Spinal cord (tissue), 10 donors: ENCODE results near the gene PARP12. TPM values are rescaled to one million over a fixed set of nuclear protein-coding genes. Genes with fewer than 3 reads are reported as not detected.

Experiments used
- DNase-seq, 6 donors: peaks; one replicate each; pipeline versions ENCODE4 v3.0.0 to v3.0.0-alpha.2; 2013 to 2015; ENCODE audit warnings: low spot score in 6 of 6, low read depth in 4 of 6
- H3K27ac ChIP-seq: one replicate; pipeline ENCODE4 v1.5.1; 2013; ENCODE audit warnings: low read depth, low read length, control low read depth
- H3K27me3 ChIP-seq: one replicate; pipeline ENCODE4 v1.6.1; 2013; ENCODE audit warnings: low read length; ENCODE audit not compliant: control insufficient read depth, insufficient read depth
- H3K36me3 ChIP-seq: one replicate; pipeline ENCODE4 v1.6.1; 2013; ENCODE audit warnings: low read length; ENCODE audit not compliant: control insufficient read depth, insufficient read depth
- H3K4me1 ChIP-seq: one replicate; pipeline ENCODE4 v1.6.1; 2013; ENCODE audit warnings: low read length; ENCODE audit not compliant: control insufficient read depth, insufficient read depth
- H3K4me3 ChIP-seq: one replicate; pipeline ENCODE4 v1.5.1; 2013; ENCODE audit warnings: low read depth, low read length, control low read depth
- H3K9me3 ChIP-seq: one replicate; pipeline ENCODE4 v1.6.1; 2013; ENCODE audit warnings: low read length; ENCODE audit not compliant: control insufficient read depth, insufficient read depth
- whole genome bisulfite sequencing: methylation state at CpG from one replicate; pipeline ENCODE4 v1.1.5; 2013; ENCODE audit warnings: missing lambda C conversion rate; ENCODE audit not compliant: insufficient coverage; 5-methylcytosine and 5-hydroxymethylcytosine counted together
- polyA plus RNA-seq, 2 donors: library from polyadenylated mRNA; unstranded; fragments of 120-200 nt; gene quantifications; one replicate each; pipeline ENCODE4 v1.2.1, GENCODE V29; 2013; ENCODE audit not compliant: insufficient read length in 2 of 2
- total RNA-seq, 2 donors: library from RNA; depleted of rRNA in 1 of 2; stranded (reverse); fragments of 120-200 nt in 1 of 2; fragments of >200 nt in 1 of 2; gene quantifications; one replicate each; pipeline versions ENCODE4 v1.2.3 to v1.2.4, GENCODE V29; 2013 to 2014
- donor health status: healthy.

The PARP12 gene
- total and polyA plus RNA-seq, 4 donors = 10.5 to 18.6 (median 16.9) TPM

DNA sequence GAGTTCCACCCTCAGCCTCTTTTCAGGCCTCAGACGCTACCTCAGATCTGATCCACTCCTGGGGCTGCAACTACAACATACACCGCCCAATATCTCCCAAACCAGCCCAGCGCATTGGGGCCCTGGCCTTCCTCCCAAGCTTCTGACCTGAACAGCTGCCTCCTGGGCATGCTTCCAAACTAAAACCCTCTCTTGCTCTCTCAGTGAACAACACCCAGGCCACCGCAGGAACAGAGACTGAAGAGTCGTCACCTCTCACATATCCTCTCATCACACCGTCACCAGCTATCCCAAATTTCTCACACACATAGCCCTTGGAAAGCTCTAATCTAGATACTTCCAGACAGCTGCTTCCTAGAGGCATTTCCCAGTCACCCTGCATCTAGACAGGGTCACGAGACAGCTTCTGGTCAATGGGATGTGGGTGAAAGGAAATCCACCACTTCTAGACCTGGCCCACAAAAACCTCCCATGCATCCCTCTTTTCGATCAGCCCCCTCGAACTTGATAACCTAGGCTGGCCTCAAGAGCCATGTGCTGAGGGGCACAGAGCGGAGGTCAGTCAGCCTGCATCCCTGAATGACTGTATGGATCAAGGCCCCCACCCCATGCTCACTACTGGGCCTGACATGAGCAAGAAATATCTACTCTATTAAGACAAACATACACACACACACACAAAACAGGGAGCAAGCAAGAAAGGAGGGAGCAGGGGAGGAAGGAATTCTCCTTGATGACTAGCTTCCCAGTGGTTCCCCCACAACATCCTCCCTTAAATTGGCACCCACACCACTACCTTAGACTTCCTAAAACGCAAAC lies 1.8 kb downstream of the PARP12 start:
- Histone ChIP-seq H3K9me3 (peaks cover 1% of the 10 kb centered on the region), H3K4me1 (peaks cover 8% of the 10 kb centered on the region), H3K4me3 (no peak overlapping the region), H3K36me3 (no peaks in the 10 kb centered on the region), H3K27me3 (peaks cover 8% of the 10 kb centered on the region), H3K27ac (no peak overlapping the region)
- DNase-seq = peak in 1 of 6 donors; percentile 25
- 78% methylated on average over 10 of the region's 11 CpGs for WGBS

DNA sequence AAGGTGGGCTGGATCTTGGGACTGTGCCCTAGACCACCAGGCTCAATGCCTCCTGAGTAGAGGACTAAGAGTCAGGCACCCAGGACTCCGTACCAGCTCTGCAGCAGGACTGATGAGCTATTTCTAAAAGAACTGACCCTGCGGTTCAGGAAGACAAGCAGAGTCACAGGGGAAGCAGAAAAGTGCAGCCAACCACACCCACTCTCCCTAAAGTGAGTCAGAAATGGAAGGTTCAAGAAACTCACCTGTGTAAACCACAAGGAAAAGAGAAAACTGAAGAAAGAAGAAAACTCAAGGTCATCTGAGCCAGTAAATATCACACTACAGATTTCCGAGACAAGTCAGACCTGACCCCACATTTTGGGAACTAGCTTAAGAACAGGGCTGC lies 2.5 kb downstream of the PARP12 start:
- Histone ChIP-seq H3K27me3 (peaks cover 8% of the 10 kb centered on the region), H3K27ac (no peak overlapping the region), H3K4me1 (peaks cover 8% of the 10 kb centered on the region), H3K36me3 (no peaks in the 10 kb centered on the region), H3K4me3 (no peak overlapping the region), H3K9me3 (no peaks in the 10 kb centered on the region)
- DNase-seq = no peak
- WGBS = 87% methylated on average over 3 of the region's 3 CpGs

DNA sequence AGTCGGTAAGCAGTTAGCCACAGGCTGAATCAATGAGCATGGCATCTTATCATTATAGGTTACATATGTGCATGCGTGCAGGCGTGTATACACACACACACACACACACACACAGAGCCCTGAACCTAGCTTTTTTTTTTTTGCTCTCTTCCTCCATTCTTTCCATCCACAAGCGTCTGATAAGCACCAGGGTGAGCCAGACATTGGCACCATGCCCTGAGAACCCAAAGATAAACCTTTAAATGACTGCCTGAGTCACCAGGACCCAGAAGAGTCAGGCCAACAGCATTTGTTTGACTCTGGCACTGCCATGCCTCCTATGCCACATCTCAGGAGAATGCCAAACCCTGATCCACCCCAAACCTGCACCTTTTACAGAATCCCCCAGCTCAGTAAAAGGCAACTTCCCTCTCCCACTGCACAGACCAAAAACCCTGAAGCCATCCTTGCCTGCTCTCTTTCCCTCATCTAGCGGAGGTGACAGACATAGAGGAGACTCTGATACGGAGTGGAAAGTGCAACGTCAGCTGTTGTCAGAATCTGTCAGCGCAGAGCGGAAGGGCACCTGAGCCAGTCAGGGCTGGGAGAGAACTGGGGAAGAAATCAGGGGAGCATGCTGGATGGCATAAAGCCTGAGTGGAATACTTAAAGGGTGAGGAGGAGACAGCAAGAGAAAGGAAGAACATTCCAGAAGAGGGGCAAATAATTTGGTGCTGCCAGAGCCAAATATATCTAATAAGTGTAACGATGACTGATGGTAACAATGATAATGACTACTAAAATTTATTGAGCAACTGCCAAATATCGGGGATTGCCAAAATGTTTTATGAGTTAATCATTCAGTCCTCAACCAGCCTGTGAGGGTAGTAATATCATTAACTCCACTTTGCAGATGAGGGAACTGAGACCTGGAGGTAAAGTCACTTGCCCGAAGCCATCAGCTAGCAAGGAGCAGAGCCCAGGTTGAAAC lies 3.2 kb downstream of the PARP12 start:
- Histone ChIP-seq H3K27ac (no peak overlapping the region), H3K36me3 (no peaks in the 10 kb centered on the region), H3K4me1 (peaks cover 8% of the 10 kb centered on the region), H3K27me3 (peaks cover 8% of the 10 kb centered on the region), H3K9me3 (no peaks in the 10 kb centered on the region), H3K4me3 (no peak overlapping the region)
- DNase-seq = no peak
- 82% methylated on average over 8 of the region's 12 CpGs for WGBS

DNA sequence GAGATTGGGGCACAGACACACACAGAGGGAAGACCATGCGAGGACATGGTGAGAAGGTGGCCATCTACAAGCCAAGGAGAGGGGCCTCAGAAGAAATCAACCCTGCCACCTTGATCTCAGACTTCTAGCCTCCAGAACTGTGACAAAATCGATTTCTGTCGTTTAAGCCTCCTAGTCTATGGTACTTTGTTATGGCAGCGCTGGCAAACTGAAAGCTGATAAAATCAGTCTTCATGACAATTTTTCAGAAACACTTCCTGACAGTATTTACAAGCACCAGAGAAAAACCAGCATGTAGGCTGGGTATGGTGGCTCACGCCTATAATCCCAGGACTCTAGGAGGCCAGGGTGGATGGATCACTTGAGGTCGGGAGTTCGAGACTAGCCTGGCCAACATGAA lies 4.2 kb downstream of the PARP12 start:
- DNase-seq = no peak
- peaks cover 6% of the 10 kb centered on the region for H3K27me3 ChIP-seq
- H3K4me1 ChIP-seq = peaks cover 8% of the 10 kb centered on the region
- no peaks in the 10 kb centered on the region for H3K9me3 ChIP-seq
- 92% methylated on average over 2 of the region's 7 CpGs for WGBS
- no peaks in the 10 kb centered on the region for H3K36me3 ChIP-seq
- no peak overlapping the region for H3K4me3 ChIP-seq
- no peak overlapping the region for H3K27ac ChIP-seq

DNA sequence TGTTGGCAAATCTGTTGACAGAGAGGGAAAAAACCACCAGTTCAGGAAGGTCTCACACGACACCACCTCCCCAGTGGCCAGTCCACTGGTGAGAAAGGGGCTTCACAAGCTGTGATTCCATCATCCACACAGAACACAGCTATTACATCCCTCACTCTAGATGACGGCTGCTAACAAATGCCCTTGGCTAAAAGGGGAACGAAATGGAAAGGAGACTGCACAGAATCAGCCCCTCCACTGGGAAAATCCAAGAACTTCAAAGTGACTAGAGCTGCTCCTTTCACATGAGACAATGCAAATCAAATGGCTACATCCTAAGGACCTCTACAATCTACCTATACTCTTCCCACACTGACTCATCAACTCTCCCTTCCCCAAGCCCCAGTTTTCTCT lies 5.6 kb downstream of the PARP12 start:
- H3K27me3 ChIP-seq = no peaks in the 10 kb centered on the region
- no peaks in the 10 kb centered on the region for H3K9me3 ChIP-seq
- 93% methylated on average over 3 of the region's 3 CpGs for WGBS
- peaks cover 6% of the 10 kb centered on the region for H3K4me1 ChIP-seq
- DNase-seq = no peak
- H3K36me3 ChIP-seq = no peaks in the 10 kb centered on the region
- H3K4me3 ChIP-seq = no peak overlapping the region
- no peak overlapping the region for H3K27ac ChIP-seq

DNA sequence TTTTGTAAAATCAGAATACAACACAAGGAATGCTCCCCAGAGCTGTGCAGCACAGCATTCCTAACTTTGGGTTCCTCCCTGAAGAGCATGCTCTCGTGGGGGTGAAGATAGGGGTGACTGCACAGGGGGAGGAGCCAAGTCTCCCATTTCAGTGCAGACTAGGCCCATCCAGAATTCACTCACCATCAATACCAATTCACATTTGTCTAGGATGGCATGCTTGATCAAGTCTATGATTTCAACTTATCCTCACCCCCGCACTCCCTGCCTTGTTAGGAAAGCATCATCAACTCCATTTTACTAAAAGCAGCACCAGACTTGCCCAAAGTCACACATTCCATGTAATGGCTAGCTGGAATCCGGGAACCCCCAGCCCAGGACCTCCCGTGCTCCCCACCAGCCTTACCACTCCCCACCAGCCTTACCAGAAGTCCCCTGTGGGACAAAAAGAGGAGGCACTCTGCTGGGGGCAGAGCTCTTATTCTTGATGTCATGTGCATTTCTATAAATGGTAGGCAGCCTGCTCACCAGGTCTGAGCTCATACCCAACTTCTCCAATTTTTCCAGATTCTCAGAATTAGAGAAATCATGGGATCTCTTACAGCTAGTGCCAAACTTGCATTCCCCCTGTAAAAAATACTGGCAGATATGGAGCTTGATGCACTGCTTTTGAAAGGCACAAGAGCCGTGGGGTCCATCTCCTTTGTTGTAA lies 6.2 kb downstream of the PARP12 start:
- H3K4me3 ChIP-seq = no peak overlapping the region
- no peaks in the 10 kb centered on the region for H3K27me3 ChIP-seq
- no peak overlapping the region for H3K27ac ChIP-seq
- H3K36me3 ChIP-seq = no peaks in the 10 kb centered on the region
- 94% methylated on average over 3 of the region's 5 CpGs for WGBS
- no peak for DNase-seq
- H3K4me1 ChIP-seq = peaks cover under 1% of the 10 kb centered on the region
- H3K9me3 ChIP-seq = no peaks in the 10 kb centered on the region

DNA sequence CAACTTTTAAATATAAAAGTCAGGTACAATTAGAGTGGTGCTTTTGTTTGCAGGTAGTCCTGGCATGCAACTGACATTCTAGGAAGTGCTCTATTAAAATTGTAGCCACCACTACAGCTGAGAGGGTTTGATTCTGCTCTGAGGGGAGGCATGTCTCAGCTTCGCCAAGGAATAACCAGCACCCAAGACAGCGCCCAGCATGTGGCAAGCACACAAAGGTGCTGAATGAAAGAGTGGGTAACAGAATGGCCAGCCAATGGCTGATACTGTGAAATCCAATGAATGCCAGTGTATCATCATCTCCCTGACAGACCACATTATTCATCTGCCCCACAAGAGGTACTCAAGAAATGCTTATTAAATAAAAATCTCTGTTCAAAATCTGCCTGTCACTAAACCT lies 6.9 kb downstream of the PARP12 start:
- no peaks in the 10 kb centered on the region for H3K4me1 ChIP-seq
- H3K9me3 ChIP-seq = no peaks in the 10 kb centered on the region
- H3K27me3 ChIP-seq = no peaks in the 10 kb centered on the region
- 100% methylated on average over 2 of the region's 2 CpGs for WGBS
- no peak overlapping the region for H3K27ac ChIP-seq
- DNase-seq = no peak
- H3K4me3 ChIP-seq = no peak overlapping the region
- no peaks in the 10 kb centered on the region for H3K36me3 ChIP-seq

DNA sequence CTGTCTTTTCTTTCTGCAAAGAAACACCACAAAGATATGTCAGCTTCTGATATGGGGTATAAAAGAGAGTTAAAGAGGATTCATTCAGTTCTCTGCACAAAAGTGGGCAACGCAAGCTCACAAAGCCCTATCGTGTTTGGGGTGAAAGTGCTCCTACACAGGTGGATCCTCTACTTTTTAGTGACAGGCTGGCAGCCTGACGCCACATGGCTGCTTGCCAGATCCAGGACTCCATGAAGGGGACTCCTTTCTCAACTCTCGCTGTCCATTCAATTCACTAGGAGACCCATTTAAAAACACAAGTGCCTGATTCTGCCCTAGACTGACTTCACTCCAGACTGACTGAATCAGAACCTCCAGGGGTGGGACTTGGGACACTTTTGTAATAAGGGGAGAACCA lies 8.0 kb downstream of the PARP12 start:
- Histone ChIP-seq H3K4me1 (no peaks in the 10 kb centered on the region), H3K27me3 (no peaks in the 10 kb centered on the region), H3K4me3 (no peak overlapping the region), H3K9me3 (no peaks in the 10 kb centered on the region), H3K36me3 (no peaks in the 10 kb centered on the region), H3K27ac (no peak overlapping the region)
- WGBS = 65% methylated on average over 2 of the region's 4 CpGs
- no peak for DNase-seq

DNA sequence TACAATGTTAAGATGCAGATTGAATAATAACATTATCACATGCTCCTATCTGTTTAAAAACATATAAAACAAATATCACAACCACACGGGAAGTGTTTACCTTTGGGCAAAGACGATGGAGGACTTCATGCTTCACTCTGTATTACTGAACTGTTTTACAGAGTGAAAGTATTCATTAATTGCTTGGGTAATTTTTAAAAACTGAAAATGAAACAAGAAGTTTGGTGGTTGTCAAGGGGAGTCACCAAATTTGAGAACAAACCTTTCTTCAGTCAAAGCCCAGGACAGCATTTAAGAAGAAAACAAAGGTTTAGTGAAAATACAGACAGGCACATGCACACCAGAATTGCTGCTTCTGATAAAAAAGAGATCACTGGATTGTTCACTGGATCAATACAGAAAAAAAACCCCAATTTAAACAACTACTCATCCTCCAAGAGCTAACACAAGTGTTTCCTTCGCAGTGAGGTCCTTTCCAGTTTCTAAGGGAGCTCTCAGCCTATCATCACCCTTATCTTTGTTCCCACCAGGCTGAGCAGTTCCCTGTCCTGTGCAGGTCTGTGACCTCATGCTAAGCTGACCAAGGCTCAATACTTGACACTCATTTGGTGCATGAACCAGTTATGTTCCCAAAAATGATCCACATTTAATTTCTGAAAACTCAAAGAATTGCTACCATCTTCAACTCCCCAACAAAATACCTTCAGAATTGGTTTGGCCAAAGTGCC lies 8.8 kb downstream of the PARP12 start:
- WGBS = 94% methylated on average over 1 of the region's 3 CpGs
- no peak overlapping the region for H3K27ac ChIP-seq
- no peaks in the 10 kb centered on the region for H3K36me3 ChIP-seq
- H3K4me3 ChIP-seq = no peak overlapping the region
- H3K27me3 ChIP-seq = no peaks in the 10 kb centered on the region
- H3K9me3 ChIP-seq = no peaks in the 10 kb centered on the region
- no peaks in the 10 kb centered on the region for H3K4me1 ChIP-seq
- no peak for DNase-seq
